ENCODE results near the gene MBOAT7. TPM values are rescaled to one million over a fixed set of nuclear protein-coding genes. Genes with fewer than 3 reads are reported as not detected.

The MBOAT7 gene
- total RNA-seq, 1 experiment from 2014 or later: 123 TPM

DNA sequence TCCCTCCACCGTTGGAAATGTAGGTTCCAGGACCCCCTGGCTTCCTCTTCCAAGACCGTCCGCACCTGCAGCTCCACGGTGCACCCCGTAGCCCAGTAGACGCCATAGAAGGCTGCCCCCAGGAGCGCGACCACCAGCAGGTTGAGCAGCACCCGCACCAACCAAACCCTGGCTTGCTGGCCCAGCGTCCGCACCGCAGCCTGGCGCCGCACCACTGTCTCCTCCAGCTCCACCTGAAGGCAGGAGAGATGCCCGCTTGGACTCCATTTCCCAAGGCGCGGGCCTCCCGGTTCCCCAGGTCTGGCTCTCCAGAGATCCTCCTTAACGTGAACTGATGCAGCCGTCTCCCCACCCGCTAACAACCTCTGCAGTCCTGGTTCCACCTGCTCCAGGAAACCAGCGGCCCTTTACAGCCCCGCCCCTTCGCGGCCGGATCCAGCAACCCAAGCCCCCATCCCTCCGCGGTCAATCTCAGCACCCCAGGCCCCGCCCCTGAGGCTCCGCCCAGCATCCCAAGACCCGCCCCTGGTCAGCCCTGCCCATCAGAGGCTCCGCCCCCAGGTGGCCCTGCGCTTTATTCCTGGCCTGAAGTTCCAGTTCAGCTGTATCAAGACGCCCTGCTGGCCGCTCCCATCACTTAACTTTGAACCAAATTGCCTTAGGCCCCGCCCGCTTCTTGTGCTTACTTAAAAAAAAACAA lies 24.9 kb downstream of the MBOAT7 start:
- no peak for DNase-seq (ENCODE audit: low read depth)

DNA sequence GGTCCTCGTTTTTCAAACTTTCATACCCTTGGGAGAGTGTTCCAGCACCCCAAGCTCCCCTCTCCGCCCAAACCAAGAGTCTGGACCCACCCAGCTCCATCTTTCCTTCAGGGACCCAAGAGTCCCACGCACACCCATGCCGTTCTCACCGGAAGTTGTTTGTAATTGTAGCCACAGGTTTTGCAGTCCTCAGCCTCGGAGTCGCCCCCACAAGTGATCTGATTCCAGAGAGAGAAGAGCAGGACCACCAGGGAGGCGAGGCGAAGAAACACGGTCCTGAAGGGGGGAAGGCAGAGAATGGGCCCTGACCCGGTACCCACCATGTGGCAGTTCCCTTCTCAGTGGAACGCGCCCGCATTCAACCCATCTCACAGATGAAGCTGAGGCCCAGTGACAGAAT lies 26.5 kb downstream of the MBOAT7 start:
- no peak for DNase-seq (ENCODE audit: low read depth)

GRCh38 chr19:54162241-54162805 lies 27.1 kb downstream of the MBOAT7 start:
- DNase-seq (ENCODE audit: low read depth): peak; percentile 39

DNA sequence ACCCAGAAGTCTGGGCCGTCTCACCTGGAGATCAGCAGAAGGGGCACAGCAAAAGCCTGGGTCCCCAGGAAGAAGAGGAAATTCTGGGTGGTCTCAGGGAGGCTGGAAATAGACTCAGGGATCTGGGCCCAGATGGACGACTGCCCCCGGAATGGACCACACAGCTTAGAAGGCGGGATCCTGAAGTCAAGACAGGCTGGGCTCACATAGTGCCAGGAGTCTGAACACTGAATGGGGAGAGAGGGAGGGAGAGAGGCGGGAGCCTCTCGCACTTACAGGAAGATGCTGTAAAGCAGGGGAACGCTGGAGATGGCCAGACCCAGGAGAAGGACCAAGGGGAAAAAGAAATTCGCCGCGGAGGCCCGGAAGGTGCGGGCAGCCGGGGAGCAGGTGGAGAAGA lies 28.5 kb downstream of the MBOAT7 start:
- no peak for DNase-seq (ENCODE audit: low read depth)

GRCh38 chr19:54160182-54160811 lies 29.1 kb downstream of the MBOAT7 start:
- no peak for DNase-seq (ENCODE audit: low read depth)

GRCh38 chr19:54159352-54160181 lies 29.8 kb downstream of the MBOAT7 start, which contains the start of gene LENG1:
LENG1 (minus strand) TSS chr19:54159721; CDS start chr19:54159695, 26 bp downstream.
- peak; percentile 100 for DNase-seq (ENCODE audit: low read depth)

DNA sequence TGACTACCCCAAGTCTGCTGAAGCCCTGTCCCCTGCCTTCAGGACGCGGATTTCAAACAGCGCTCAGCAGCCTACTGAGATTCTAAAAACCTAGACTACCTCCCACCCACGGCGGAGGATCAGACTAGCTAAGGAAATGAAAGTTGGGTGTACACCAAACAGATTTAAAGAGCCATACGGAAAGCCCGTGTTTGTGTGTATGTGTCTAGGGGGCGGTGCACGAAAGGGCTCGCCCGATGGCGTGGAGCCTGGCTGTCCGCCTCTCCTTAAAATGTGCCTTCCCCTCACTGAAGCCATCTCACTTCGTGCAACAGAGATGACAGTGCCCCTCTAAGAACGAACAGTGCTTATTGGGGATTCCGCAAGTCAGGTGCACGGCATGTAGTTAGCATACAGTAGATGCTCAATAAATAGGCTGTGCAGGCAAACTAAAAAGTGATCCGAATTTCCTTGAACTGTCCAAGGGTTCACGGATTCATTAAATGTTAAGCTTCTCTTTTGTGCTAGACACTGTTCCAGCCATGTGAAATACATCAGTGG lies 30.5 kb downstream of the MBOAT7 start:
- no peak for DNase-seq (ENCODE audit: low read depth)

DNA sequence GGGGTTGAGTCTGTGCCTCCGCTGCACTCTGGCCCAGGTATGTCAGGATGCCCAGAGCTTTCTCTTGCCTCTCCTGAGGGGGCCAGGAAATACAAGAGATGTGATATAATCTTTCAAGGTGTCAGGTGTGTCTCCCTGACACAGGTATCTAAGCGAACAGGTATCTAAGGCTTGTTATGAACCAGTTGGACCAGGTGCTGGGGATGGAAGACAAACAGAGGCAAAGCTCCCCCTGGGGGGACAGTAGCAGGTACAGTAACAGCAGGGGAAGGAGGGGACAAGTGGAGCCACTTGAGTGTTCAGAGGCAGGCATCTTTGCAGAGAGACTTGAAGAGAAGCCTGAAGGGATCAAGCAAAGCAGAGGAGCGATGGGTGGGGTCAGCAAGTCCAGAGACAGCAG lies 32.4 kb downstream of the MBOAT7 start:
- DNase-seq (ENCODE audit: low read depth): no peak

GRCh38 chr19:54156490-54156889 lies 32.9 kb downstream of the MBOAT7 start:
- no peak for DNase-seq (ENCODE audit: low read depth)

DNA sequence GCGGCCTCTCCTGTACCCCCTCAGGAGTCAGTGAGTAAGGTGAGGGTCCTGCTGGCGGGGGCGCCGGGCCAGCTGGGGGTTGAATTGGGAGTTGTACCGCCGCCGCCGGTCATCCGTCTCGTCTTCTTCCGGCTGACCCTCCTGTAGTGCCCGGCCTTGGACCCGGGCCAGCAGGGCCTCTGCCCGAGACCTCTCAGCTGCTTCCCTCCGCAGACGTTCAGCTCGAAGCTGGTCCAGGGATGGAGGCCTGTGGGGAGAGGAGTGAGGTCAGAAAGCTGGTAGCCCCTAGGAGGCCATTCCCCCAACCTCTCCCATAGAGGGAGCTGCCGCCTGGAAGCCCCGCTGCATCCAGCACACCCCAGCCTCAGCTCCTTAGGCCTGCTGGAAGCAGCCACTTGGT lies 33.7 kb downstream of the MBOAT7 start:
- DNase-seq (ENCODE audit: low read depth): no peak

DNA sequence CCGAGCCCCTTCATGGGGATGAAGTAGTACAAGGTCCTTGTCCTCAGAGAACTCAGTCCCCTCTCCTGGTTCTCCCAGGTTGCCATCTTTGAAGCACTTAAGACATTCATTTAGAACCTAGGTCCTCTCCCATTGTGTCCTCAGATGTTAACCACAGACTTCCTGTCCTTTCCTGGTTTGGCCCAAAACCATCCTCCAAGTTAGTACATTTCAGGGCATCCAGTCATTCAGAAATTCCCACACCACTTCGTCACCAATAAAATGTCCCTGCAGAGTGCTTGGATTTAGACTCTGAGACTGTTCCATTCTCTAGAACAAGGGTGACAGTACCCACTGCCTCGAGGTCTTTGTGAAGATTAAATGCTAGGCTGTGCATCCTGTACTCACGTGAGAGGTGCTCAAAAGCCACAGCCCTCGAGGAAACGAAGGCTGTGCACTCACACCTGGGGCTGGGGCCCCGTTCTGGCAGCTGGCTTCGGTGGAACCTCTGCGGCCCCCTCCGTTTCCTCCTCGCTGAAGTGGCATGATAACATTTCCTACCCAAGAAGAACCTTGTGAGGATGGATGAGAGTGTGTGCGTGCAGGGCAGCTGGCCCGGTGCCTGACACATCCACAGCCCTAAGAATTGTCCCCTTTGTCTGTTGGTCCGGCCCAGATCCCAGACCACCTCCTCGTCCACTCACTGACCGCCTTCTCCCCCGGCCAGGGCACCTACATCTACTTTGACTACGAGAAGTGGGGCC lies 34.6 kb downstream of the MBOAT7 start:
- DNase-seq (ENCODE audit: low read depth): peak; percentile 74

DNA sequence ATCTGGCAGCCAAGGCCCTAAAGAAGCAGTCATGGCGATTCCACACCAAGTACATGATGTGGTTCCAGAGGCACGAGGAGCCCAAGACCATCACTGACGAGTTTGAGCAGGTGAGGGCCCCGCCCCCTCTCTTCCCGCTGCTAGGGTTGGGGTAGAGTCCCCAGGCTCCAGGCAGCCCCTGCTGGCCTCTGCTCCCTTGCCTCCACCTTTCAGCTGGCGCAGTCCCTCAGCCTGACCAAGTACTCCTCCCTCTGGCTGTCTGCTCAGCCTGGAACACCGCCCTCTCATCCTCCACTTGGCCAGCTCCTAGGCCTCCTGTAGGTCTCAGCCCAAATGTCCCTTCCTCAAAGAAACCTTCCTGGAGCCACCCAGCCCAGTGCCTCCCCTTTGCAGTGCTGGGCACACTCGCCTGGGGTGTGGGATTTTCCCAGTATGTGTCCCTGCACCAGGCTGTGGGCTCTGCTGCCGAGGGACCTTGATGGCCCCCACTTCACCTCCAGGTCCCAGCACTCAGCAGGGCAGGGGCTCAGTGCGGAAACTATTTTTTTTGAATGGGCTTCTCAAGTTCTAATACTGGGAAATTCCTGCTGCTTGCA lies 35.6 kb downstream of the MBOAT7 start:
- peak; percentile 68 for DNase-seq (ENCODE audit: low read depth)

GRCh38 chr19:54152878-54153524 lies 36.4 kb downstream of the MBOAT7 start:
- no peak for DNase-seq (ENCODE audit: low read depth)

- DNase-seq (ENCODE audit: low read depth): no peak
Measured at GRCh38 chr19:54152267-54152666, 37.1 kb downstream of the MBOAT7 start.

DNA sequence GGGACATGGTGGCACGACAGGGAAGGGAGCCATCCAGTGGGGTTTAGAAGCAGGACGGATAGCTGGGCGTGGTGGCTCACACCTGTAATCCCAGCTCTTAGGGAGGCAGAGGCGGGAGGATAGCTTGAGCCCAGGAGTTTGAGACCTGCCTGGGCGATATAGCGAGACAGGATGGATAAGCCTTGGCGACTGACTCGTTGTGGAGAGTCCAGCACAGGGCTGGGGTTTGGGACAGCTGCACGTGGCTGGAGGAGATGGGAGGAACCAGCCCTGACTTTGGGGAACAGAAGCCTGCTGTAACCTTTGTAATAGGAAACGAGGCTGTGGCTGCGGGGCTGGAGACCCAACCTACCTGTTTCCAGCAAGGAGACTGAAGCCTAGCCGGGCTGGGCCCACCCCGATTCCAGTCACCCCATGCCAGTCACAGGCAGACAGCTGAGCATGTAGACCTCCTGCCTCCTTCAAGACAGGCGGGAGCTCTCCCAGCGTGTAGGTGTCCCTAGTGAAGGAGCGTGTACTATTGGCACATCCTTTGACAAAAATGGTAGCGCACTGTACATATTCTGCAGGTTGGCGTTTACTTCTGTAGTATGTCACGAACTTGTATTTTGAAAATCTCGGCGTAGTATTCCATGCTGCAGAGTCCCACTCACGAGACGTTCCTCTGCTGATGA lies 37.9 kb downstream of the MBOAT7 start:
- no peak for DNase-seq (ENCODE audit: low read depth)

- DNase-seq (ENCODE audit: low read depth): no peak
Measured at GRCh38 chr19:54149021-54149812, 40.2 kb downstream of the MBOAT7 start.

DNA sequence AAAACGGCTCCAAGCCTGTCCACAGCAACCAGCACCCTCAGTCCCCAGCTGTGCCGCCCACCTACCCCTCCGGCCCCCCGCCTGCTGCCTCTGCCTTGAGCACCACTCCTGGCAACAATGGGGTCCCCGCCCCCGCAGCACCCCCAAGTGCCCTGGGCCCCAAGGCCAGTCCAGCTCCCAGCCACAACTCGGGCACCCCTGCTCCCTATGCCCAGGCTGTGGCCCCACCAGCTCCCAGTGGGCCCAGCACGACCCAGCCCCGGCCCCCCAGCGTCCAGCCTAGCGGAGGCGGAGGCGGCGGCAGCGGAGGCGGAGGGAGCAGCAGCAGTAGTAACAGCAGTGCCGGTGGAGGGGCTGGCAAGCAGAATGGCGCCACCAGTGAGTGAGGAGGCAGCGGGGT lies 41.2 kb downstream of the MBOAT7 start:
- DNase-seq (ENCODE audit: low read depth): no peak

- DNase-seq (ENCODE audit: low read depth): no peak
Measured at GRCh38 chr19:54147676-54148075, 41.7 kb downstream of the MBOAT7 start.

All from LHCN-M2 (cell line).